Gastrocnemius medialis (tissue), 4 donors: ENCODE measurements around the gene EHD4.

ENCODE experiments used
- POLR2A ChIP-seq, 2 donors: fragments of 450-650 bp; IDR thresholded peaks; one replicate each; pipeline ENCODE4 v1.6.1; 2017; ENCODE audit warnings: antibody characterized with exemption in 2 of 2, mild to moderate bottlenecking in 2 of 2, moderate library complexity in 2 of 2
- TF ChIP-seq, protein P1 (sequence below), 5 experiments: fragments of 450-650 bp in 3 of 5; fragments of 200-600 bp in 2 of 5; sonication (generic) in 2 of 5; IDR thresholded peaks in 4 of 5; conservative IDR thresholded peaks in 1 of 5; 1 replicate in 4 of 5; 2 replicates in 1 of 5; pipeline ENCODE4 v1.5.1; 2016 to 2019; ENCODE audit warnings: antibody characterized with exemption in 5 of 5, mild to moderate bottlenecking in 3 of 5, moderate library complexity in 3 of 5

DNA sequence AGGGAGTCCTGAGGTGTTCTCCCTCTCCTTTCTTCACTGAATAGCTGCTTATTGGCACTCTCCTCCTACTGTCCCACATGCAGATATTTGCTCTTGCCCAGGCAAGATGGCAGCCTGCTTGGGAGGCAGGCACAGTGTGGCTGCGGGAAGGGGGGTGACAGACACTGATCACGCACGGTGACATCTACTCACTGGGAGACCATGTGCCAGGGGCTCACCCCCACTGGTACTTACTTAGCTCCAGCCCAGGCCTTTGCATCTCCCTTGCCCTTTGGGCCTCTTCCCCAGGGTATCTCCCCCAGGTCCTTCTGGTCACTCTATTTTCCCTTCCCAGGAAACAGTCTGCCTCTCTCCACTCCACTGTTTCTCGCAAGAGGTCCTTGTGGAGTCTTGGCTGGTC is 42.0 kb upstream of the EHD4 start:
- TF ChIP-seq, protein P1, sequence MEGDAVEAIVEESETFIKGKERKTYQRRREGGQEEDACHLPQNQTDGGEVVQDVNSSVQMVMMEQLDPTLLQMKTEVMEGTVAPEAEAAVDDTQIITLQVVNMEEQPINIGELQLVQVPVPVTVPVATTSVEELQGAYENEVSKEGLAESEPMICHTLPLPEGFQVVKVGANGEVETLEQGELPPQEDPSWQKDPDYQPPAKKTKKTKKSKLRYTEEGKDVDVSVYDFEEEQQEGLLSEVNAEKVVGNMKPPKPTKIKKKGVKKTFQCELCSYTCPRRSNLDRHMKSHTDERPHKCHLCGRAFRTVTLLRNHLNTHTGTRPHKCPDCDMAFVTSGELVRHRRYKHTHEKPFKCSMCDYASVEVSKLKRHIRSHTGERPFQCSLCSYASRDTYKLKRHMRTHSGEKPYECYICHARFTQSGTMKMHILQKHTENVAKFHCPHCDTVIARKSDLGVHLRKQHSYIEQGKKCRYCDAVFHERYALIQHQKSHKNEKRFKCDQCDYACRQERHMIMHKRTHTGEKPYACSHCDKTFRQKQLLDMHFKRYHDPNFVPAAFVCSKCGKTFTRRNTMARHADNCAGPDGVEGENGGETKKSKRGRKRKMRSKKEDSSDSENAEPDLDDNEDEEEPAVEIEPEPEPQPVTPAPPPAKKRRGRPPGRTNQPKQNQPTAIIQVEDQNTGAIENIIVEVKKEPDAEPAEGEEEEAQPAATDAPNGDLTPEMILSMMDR (IDR thresholded peaks at IDR 0.05 in 4 of 5, conservative IDR thresholded peaks at IDR 0.05 in 1 of 5), result no peak
- TF ChIP-seq POLR2A (IDR thresholded peaks at IDR 0.05), result no peak
